ENCODE measurements around the gene SEMA4A.

GRCh38 chr1:156214024-156214748 lies 60.8 kb downstream of the SEMA4A start:
- TF ChIP-seq, protein P1, sequence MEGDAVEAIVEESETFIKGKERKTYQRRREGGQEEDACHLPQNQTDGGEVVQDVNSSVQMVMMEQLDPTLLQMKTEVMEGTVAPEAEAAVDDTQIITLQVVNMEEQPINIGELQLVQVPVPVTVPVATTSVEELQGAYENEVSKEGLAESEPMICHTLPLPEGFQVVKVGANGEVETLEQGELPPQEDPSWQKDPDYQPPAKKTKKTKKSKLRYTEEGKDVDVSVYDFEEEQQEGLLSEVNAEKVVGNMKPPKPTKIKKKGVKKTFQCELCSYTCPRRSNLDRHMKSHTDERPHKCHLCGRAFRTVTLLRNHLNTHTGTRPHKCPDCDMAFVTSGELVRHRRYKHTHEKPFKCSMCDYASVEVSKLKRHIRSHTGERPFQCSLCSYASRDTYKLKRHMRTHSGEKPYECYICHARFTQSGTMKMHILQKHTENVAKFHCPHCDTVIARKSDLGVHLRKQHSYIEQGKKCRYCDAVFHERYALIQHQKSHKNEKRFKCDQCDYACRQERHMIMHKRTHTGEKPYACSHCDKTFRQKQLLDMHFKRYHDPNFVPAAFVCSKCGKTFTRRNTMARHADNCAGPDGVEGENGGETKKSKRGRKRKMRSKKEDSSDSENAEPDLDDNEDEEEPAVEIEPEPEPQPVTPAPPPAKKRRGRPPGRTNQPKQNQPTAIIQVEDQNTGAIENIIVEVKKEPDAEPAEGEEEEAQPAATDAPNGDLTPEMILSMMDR (IDR thresholded peaks at IDR 0.05; ENCODE audit: insufficient read depth, low read depth, low read length) = no peak
- no peak for TF ChIP-seq EZH2 (IDR thresholded peaks at IDR 0.05; ENCODE audit: insufficient read depth, low read length)

Measured in astrocyte (in vitro differentiated cells and primary cell).